Stimulated activated CD4-positive, alpha-beta T cell treated with anti-CD3 and anti-CD28 coated beads, Interleukin-2, amount 100 ng/mL, for 4 hours (primary cell): ENCODE results near the gene TMEM52B.

Source experiments
- DNase-seq: peaks from one replicate; pipeline ENCODE4 v3.0.0-alpha.2; 2020; ENCODE audit warnings: low read depth

Gene TMEM52B

DNA sequence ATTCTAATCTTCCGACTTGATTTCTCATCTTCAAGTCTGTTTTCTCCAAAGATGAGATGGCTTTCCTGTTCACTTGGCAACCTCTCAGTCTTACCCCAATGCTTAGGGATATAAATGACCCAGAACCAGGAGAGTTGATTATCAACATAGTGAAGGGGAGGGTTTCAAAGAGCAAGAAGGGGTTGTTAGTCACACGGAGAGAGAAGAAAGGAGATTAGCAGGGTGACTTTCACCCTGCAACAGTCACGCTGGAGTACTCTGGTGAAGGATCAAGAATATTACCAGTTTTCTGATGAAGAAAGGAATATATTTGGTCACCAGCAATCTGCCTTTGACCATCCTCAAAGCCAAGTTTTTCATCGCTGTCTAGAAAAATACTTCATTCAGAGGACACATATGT lies at the start of gene TMEM52B:
TSS of gene TMEM52B (plus strand) at position 212 of the 400 bp plus-strand sequence. CDS start 543 bp downstream, outside the sequence.
- no peak for DNase-seq

- DNase-seq, result no peak
These were observed 48.8 kb upstream of the TMEM52B start, which contains the start of gene CLEC7A for GRCh38 chr12:10130042-10130441. TSS of gene CLEC7A (minus strand) at chr12:10130199. CDS start at chr12:10130082, 117 bp downstream.

DNA sequence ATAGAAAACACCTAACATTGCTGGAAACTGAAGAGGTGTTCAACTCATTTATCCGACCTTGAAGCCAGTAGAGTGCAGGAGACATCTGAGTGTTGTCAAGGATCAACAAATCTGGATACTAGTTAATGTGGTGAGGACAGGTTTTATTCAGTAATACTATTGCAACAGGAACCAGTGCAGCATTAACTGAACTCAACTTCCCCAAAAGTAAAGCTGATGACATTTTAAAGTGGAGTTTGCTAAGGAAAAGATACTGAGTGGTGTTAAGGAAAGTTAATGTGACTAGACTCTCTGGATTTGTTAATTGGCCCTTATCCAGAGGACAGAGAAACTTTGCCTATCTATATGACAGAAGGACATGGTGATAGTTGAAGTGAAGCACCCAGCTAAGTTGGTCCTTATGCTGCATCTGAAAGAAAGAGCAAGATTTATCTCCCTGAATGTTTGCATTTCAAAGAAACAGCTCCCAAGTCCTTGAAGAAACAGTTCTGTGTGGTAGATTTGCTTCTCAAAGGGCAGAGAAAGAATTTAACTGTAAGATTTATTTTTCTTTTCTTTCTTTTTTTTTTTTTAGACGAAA lies 47.6 kb upstream of the TMEM52B start:
- DNase-seq, result no peak

- no peak for DNase-seq
These were observed 45.9 kb upstream of the TMEM52B start for GRCh38 chr12:10132850-10133370.

DNA sequence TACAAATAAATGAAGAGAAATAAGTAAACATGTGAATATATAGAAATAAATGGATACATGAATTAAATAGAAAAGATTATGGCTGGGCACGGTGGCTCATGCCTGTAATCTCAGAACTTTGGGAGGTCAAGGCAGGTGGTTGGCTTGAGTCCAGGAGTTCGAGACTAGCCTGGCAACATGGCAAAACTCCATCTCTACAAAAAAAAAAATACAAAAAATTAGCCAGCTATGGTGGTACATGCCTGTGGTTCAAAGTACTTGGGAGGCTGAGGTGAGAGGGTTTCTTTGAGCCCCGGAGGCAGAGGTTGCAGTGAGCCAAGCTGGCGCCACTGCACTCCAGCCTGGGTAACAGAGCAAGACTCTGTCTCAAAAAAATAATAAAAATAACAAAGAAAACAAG lies 43.7 kb upstream of the TMEM52B start:
- DNase-seq, result no peak

- no peak for DNase-seq
These were observed 42.1 kb upstream of the TMEM52B start for GRCh38 chr12:10136637-10137205.

- peak; percentile 7 for DNase-seq
These were observed 38.8 kb upstream of the TMEM52B start for GRCh38 chr12:10140001-10140400.

GRCh38 chr12:10142976-10143589 lies 35.7 kb upstream of the TMEM52B start:
- DNase-seq, result no peak

- DNase-seq, result no peak
These were observed 31.0 kb upstream of the TMEM52B start for GRCh38 chr12:10147714-10148403.

- DNase-seq, result no peak
These were observed 27.2 kb upstream of the TMEM52B start for GRCh38 chr12:10151621-10152020.

- DNase-seq, result peak; percentile 30
These were observed 25.3 kb upstream of the TMEM52B start for GRCh38 chr12:10153271-10154144.

DNA sequence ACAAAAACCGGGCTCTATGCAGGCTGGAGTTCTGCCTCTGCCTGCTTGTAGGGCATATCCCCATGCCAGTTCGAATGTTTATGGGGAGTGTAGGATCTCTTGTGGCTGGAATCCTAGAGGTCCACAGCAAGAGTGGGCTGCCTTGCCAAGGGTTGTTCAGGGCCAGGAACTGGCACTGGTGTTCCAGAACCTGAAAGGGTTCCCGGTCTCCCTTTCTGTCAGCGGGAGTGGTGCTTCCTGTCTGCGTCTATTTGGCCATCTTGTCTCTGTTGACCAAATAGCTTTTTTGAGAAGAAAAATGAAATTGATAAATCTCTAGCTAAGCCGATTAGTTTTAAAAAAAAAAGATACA lies 24.7 kb upstream of the TMEM52B start:
- DNase-seq, result no peak

DNA sequence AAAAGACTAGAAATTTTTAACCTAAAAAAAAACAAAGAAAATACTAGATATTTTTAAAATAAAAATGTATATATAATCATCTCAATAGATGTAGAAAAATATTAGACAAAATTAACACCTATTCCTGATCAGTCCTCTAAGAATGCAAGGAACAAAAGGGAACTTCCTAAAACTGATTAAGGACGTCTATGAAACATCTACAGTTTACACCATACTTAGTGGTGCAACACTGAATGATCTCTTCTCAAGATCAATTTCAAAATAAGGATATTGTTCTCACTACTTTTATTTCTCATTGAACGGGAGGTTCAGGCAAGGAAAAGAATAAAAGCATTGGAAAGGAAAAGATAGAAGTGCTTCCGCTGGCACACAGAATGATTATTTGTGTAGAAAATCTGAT lies 22.9 kb upstream of the TMEM52B start:
- DNase-seq, result no peak

- no peak for DNase-seq
These were observed 20.4 kb upstream of the TMEM52B start for GRCh38 chr12:10158406-10158805.

GRCh38 chr12:10159280-10159679 lies 19.6 kb upstream of the TMEM52B start:
- no peak for DNase-seq

DNA sequence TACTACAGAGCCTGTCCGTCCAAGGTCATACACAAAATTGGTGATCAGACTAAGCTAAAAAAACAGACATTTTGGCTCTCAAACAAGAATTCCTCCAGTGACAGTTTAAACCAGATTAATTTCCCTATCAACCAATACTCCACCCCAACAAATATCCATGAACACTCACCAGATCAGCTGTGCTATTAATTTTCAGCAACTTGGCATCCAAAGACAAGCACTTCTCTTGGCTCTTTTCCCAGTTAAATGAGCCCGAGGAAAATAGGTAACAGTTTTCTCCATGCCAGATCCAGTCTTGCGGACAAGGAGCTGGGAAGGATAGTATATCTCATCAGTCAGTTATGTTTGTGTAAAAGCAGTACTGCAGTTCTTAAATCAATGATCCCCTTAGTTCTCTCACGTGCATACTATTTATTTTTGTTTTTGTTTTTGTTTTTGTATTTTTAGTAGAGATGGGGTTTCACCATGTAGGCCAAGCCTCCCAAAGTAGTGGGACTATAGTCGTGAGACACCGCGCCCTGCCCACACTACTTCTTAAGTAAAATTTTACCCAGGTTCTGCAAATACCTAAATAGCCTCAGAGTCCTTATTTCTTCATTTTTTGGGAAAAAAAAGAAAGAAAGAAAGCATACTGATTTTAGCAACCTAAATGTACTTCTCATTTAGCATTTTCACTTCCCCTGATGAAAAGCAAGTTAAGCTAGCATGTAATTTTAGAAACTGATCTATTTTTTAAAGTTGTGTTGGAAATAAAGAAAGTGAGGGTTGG lies 18.0 kb upstream of the TMEM52B start:
- DNase-seq, result no peak

GRCh38 chr12:10163084-10163483 lies 15.7 kb upstream of the TMEM52B start:
- no peak for DNase-seq

- no peak for DNase-seq
These were observed 13.4 kb upstream of the TMEM52B start for GRCh38 chr12:10165421-10165820.

GRCh38 chr12:10167599-10167998 lies 11.2 kb upstream of the TMEM52B start:
- DNase-seq, result no peak

DNA sequence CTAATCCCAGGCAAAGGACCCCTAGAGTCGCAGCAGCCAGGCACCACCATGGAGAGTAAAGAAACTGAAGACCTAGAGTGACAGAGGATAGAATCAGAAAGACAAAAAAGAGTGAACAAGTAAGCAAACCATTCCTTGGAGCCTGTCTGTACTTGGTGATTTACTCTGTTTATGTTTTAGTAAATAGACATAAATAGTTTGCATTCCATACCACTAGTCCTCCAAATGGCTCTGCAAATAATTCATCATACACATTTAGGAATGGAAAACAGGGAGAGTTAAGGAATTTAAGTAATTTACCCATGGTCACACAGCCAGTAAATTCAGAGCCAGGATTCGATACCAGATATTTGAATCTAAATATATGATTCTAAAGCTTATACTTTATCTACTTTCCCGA lies 9.7 kb upstream of the TMEM52B start:
- no peak for DNase-seq

DNA sequence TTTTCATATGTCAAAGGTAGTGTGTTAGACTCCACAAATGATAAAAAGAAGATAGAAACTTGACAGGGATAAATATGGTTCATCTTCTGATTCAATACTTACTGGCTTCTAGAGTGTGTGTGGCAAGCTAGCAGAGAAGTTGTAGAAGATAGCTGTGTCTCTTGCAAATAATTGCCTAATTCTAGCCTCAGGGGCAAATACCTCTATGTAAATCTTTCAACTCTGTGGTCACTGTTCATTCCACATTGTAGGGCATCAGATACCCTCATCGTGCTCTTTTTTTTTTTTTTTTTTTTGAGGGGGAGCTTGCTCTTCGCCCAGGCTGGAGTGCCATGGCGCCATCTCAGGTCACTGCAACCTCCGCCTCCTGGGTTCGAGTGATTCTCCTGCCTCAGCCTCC lies 8.6 kb upstream of the TMEM52B start:
- no peak for DNase-seq
